Ovary (tissue), 3 donors: ENCODE results near the gene DNER.

Source experiments
- POLR2A ChIP-seq: fragments of 450-650 bp; IDR thresholded peaks from one replicate; pipeline ENCODE4 v1.6.1; 2017; ENCODE audit warnings: antibody characterized with exemption, mild to moderate bottlenecking, moderate library complexity
- TF ChIP-seq, protein P1 (sequence below), 3 donors: fragments of 450-650 bp in 2 of 3; fragments of 200-600 bp in 1 of 3; IDR thresholded peaks; one replicate each; pipeline versions ENCODE4 v1.5.1 to v1.8.0; 2016 to 2022; ENCODE audit warnings: antibody characterized with exemption in 3 of 3, mild to moderate bottlenecking in 1 of 3
- donor health status: DM: no; HTN: no; CAD: no.

DNA sequence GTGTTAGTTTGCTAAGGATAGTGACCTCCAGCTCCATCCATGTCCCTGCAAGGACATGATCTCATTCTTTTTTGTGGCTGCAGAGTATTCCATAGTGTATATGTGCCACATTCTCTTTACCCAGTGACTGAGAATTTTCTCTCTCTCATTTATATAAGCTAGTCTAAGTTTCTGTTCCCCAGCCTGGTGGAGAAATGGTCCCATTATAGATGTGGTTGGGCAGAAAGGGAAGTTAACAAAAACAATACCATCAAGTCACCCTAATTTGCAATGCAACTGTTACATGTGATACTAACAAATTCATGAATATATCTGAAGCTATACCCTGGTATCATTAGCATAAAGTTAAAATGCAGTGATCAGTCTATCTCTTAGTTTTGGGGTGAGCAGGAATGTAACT, 54.0 kb downstream of the DNER start:
- TF ChIP-seq, protein P1, sequence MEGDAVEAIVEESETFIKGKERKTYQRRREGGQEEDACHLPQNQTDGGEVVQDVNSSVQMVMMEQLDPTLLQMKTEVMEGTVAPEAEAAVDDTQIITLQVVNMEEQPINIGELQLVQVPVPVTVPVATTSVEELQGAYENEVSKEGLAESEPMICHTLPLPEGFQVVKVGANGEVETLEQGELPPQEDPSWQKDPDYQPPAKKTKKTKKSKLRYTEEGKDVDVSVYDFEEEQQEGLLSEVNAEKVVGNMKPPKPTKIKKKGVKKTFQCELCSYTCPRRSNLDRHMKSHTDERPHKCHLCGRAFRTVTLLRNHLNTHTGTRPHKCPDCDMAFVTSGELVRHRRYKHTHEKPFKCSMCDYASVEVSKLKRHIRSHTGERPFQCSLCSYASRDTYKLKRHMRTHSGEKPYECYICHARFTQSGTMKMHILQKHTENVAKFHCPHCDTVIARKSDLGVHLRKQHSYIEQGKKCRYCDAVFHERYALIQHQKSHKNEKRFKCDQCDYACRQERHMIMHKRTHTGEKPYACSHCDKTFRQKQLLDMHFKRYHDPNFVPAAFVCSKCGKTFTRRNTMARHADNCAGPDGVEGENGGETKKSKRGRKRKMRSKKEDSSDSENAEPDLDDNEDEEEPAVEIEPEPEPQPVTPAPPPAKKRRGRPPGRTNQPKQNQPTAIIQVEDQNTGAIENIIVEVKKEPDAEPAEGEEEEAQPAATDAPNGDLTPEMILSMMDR (IDR thresholded peaks at IDR 0.05): no peak
- no peak for TF ChIP-seq POLR2A
